Measurements from ENCODE around the gene KRTAP5-5.
"Not testable (repeated sequence)": the region's sequence is repeated elsewhere in the genome, so short reads cannot be mapped to it uniquely, and the experiment has no call there.

Gene KRTAP5-5

DNA sequence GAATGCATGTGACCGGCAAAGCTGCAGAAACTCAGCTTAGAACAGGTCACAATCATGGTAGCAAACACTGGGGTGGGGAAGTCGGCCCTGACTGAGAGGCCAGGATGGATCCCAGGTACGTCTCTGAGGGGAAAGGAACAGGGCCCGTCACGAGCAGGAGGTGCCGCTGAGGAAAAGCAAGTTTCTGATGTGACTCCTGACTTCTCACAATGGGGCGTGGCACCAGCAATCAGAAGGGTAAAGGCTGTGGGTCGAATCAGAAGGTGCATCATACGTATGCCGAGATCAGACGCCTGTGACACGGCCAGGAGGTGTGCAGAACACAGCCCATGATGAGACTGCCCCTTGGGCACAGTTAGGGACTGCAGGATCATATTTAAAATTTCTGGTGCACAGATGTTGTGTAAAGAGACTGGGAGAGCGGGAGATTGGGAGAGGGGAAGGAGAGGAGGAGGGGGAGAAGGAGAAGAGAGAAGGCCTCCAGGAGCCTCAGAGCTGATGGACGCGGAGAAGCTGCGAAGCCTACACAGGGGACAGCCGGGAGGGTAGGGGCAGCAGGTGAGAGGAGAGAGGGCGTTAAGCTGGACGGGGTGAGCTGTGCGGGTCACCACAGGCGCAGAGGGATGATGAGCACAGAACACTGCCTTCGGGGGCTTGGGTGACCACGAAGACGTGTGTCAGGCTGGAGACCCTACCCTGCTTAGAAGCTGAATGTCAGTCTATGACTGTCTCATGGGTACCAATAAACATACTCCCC lies 30.7 kb downstream of the KRTAP5-5 start:
- Histone ChIP-seq H3K9me3 (ENCODE audit: control insufficient read depth, low read length) (no peaks in the 10 kb centered on the region), H3K27ac (ENCODE audit: low read depth, low read length, severe bottlenecking) (no peak overlapping the region), H3K36me3 (ENCODE audit: control insufficient read depth, insufficient read depth, low read length) (no peaks in the 10 kb centered on the region), H3K4me3 (ENCODE audit: extremely low read depth, insufficient read depth, low read length, poor library complexity, severe bottlenecking) (no peak overlapping the region), H3K4me1 (ENCODE audit: control insufficient read depth, insufficient read depth, low read length, poor library complexity, severe bottlenecking) (no peaks in the 10 kb centered on the region)
- WGBS, 2 experiments (ENCODE audit: insufficient coverage in 2 of 2) = 85% methylated on average over 24 of the region's 24 CpGs

DNA sequence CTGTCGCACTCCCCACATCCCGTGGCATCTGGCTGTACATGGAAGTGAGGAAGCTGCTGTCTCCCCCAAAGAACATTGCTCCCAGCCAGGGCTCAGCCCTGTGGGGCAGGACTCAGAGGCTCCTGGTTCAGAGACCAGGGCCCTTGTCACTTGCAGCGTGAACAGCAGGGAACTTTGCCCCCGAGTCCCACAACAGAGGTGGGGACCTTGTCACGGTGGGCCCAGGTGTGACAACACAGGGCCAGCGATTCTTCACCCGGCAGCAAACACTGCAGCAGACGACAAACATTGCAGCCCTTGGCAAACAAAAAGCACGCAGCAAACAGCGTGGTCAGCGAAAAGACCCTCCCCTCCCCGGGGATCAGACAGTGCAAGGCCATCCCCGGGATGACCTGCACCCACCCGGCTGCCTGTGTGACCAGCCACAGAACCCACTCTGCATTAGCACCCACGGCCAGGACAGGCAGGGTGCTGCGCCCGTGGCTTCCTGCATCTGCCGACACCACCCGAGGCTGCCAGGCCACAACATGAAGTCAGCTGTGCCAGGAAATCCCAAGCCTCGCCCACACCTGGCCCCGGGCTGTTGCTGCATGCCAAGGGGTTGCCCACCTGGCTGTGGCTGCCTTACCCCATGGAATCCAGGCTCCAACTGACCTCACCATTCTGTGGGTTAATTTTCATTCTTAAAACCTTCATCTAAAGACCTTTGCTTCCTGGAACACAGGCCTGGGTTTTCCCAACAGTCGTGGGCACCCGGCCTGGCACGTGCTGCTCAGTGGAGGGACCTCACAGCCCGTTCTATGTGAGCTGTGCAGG lies 32.1 kb downstream of the KRTAP5-5 start:
- H3K4me3 ChIP-seq (ENCODE audit: extremely low read depth, insufficient read depth, low read length, poor library complexity, severe bottlenecking); H3K4me1 ChIP-seq (ENCODE audit: control insufficient read depth, insufficient read depth, low read length, poor library complexity, severe bottlenecking); H3K36me3 ChIP-seq (ENCODE audit: control insufficient read depth, insufficient read depth, low read length); H3K9me3 ChIP-seq (ENCODE audit: control insufficient read depth, low read length); H3K27ac ChIP-seq (ENCODE audit: low read depth, low read length, severe bottlenecking): not testable (repeated sequence)
- 94 to 100% methylated on average over 1 to 6 of the region's 25 CpGs for WGBS, 2 experiments (ENCODE audit: insufficient coverage in 2 of 2)

DNA sequence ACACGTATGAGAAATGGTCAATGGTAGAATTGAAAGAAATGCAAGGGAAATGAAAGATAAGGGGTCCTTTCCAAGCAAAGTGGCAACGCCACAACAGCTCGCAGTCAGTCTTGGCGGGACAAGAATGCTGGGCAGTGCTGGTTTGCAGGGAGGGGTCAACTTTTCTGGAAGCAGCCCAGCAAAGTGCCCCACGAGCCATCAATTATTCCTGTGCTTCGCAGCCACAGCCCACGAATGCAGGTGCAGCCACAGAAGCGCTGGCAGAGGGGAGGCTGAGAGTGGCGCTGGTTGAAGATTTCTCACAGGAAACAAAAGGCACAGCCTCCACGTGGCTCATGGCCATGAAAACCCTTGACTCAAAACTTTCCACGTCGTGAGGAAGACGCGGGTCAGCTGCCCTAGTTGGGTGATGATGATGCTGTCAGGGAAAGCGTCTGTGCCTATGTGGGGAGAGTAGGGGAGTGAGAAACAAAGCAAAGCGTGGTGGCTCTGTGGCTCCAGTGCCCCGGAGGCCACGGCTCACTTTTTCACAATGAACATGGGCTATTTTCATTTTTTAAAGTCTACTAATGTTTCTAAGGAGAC lies 33.2 kb downstream of the KRTAP5-5 start:
- not testable (repeated sequence) for H3K36me3 ChIP-seq (ENCODE audit: control insufficient read depth, insufficient read depth, low read length); H3K4me3 ChIP-seq (ENCODE audit: extremely low read depth, insufficient read depth, low read length, poor library complexity, severe bottlenecking); H3K9me3 ChIP-seq (ENCODE audit: control insufficient read depth, low read length); H3K4me1 ChIP-seq (ENCODE audit: control insufficient read depth, insufficient read depth, low read length, poor library complexity, severe bottlenecking); H3K27ac ChIP-seq (ENCODE audit: low read depth, low read length, severe bottlenecking)
- 0 to 67% methylated on average over 1 to 9 of the region's 18 CpGs for WGBS, 2 experiments (ENCODE audit: insufficient coverage in 2 of 2)

DNA sequence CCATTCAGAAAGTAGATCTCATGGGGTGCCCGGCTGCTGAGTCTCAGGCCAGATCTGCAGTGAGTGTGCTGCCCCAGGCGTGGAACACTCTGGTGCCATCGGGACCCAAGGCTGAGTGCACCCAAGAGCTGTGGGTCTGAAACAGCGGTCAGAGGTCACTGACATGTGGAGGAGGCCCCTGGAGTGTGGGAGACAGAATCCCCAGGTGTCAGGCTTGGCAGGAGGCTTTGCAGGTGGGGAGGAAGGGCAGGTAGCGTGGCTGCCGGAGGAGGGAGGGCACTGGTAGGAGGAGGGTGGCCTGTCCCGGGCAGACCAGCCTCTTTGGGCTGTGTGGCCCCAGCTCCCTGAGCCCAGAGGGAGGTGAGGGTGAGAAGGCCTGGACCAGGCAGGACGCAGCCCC lies 35.7 kb downstream of the KRTAP5-5 start:
- peaks cover 10% of the 10 kb centered on the region for H3K4me1 ChIP-seq (ENCODE audit: control insufficient read depth, insufficient read depth, low read length, poor library complexity, severe bottlenecking)

DNA sequence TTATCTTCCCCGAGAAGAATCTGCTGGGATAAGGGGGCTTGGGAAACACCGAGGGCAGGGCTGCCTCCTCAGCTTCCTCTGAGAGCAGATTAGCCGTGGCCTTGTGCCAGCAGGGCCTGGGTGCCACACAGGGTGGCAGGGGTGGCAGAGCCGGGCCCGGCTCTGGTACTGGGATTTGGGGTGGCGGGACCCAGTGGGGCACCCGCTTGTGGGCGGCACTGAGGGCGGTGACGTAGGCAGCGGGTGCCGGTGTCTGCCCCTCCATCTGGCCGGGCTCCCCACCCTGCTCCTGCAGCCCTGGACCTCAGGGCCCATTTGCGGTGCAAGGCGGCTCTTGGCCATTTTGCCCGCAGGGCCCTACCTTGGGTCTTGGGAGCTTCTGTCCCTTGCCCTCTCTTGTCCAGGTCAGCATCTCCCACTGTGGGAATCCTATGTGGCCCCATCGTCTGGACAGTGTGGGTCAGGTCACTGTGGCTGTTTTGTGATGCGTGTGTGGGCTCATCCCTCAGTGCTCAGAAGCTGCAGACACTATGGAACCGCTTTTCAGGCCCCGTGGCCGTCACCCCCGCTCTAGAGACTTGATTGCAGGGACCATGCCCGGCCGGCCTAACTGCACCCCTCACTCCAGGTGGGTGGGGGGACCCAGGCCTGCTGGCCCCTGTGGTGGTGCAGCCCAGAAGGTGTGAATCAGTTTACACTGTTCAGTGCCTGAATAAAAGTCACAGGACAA lies 37.7 kb downstream of the KRTAP5-5 start:
- Histone ChIP-seq H3K27ac (ENCODE audit: low read depth, low read length, severe bottlenecking) (peak overlapping the region; percentile 41), H3K4me1 (ENCODE audit: control insufficient read depth, insufficient read depth, low read length, poor library complexity, severe bottlenecking) (peaks cover 10% of the 10 kb centered on the region), H3K9me3 (ENCODE audit: control insufficient read depth, low read length) (no peaks in the 10 kb centered on the region), H3K36me3 (ENCODE audit: control insufficient read depth, insufficient read depth, low read length) (no peaks in the 10 kb centered on the region), H3K4me3 (ENCODE audit: extremely low read depth, insufficient read depth, low read length, poor library complexity, severe bottlenecking) (no peak overlapping the region)
- 89 to 92% methylated on average over 12 to 16 of the region's 24 CpGs for WGBS, 2 experiments (ENCODE audit: insufficient coverage in 2 of 2)

More for the DNA sequence above, 35.7 kb downstream of the KRTAP5-5 start:
- no peaks in the 10 kb centered on the region for H3K36me3 ChIP-seq (ENCODE audit: control insufficient read depth, insufficient read depth, low read length)
- H3K4me3 ChIP-seq (ENCODE audit: extremely low read depth, insufficient read depth, low read length, poor library complexity, severe bottlenecking) = no peak overlapping the region
- WGBS, 2 experiments (ENCODE audit: insufficient coverage in 2 of 2) = 79 to 100% methylated on average over 2 to 4 of the region's 8 CpGs
- H3K27ac ChIP-seq (ENCODE audit: low read depth, low read length, severe bottlenecking) = no peak overlapping the region
- H3K9me3 ChIP-seq (ENCODE audit: control insufficient read depth, low read length) = no peaks in the 10 kb centered on the region

DNA sequence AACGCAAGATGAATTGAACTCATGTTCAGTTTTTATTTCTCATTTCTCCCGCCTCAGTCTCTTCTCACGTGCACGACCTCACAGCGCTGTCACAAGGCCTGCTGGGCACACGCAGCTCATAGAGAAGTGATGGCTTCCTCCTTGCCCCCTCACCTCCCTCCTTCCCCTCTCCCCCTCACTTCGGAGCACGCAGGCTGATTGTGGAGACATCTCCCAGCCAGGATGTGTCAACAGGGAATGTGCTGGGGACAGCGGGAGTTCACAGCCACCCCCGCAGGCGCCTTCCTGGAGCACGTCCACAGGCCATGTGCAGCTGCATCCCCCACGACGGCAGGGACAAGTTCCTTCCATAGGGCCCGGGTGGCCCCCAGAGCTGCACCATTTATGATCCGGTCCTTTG lies 38.3 kb downstream of the KRTAP5-5 start:
- 56 to 59% methylated on average over 13 to 16 of the region's 16 CpGs for WGBS, 2 experiments (ENCODE audit: insufficient coverage in 2 of 2)
- Histone ChIP-seq H3K4me3 (ENCODE audit: extremely low read depth, insufficient read depth, low read length, poor library complexity, severe bottlenecking) (no peak overlapping the region), H3K4me1 (ENCODE audit: control insufficient read depth, insufficient read depth, low read length, poor library complexity, severe bottlenecking) (peaks cover 10% of the 10 kb centered on the region), H3K27ac (ENCODE audit: low read depth, low read length, severe bottlenecking) (peak overlapping the region; percentile 29), H3K9me3 (ENCODE audit: control insufficient read depth, low read length) (no peaks in the 10 kb centered on the region), H3K36me3 (ENCODE audit: control insufficient read depth, insufficient read depth, low read length) (no peaks in the 10 kb centered on the region)

DNA sequence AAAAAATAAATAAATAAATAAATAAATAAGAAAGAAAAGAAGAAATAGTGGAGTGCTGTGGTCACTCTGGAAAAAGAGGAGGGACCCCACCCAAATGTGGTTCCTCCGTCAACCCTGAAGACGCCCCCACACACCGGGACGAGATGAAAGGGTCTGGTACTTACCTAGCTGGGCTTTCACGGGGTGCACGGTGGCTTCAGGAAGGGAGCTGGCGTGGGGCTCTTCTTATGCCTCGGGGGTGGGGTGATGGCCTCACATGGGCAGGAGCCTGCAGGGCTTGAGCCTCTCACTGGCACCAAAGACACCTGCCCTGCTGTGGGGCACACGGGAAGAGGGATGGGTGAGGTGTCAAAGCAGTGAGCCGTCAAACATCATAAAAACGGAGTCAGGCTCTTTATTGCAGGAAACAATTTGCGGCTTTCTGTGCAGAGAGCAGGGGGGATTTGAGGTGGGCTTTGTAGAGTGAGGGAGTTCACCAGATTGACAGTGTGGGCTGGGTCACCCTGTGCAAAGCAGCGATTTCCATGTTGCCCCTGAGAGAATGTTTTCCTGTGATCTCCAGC lies 39.4 kb downstream of the KRTAP5-5 start:
- 81 to 90% methylated on average over 12 to 13 of the region's 13 CpGs for WGBS, 2 experiments (ENCODE audit: insufficient coverage in 2 of 2)
- Histone ChIP-seq H3K36me3 (ENCODE audit: control insufficient read depth, insufficient read depth, low read length) (no peaks in the 10 kb centered on the region), H3K27ac (ENCODE audit: low read depth, low read length, severe bottlenecking) (no peak overlapping the region), H3K4me1 (ENCODE audit: control insufficient read depth, insufficient read depth, low read length, poor library complexity, severe bottlenecking) (peaks cover 10% of the 10 kb centered on the region), H3K4me3 (ENCODE audit: extremely low read depth, insufficient read depth, low read length, poor library complexity, severe bottlenecking) (no peak overlapping the region), H3K9me3 (ENCODE audit: control insufficient read depth, low read length) (no peaks in the 10 kb centered on the region)

DNA sequence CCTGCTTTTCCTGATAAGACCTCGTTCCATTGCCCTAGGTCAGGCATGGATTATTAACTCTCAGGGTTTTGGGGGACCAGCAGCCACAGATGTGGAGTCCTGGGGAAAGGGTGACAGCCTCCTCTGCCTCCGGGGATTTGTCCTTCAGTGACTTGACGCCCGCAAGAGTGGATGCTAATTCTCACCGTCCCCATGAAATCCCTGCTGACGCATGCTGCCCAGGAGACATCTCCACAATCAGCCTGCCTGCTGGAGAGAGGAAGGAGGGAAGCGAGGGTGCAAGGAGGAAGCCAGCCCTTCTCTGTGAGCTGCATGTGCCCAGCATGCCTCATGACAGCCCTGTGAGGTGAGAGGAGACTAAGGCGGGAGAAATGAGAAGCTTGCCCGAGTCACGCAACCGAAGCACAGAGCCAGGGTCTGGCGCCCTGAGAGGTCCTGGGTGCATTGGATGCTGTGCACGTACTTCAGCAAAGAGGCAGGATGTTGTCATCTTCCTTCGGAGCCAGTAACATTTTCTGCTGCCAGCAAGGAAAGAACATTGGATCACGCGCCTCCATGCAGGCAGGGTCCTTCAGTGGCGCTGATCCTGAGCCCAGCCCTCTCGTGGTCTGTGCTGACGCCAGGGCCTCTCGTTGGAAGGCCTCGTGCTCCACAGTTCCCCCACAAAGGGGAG lies 40.1 kb downstream of the KRTAP5-5 start:
- Histone ChIP-seq H3K4me3 (ENCODE audit: extremely low read depth, insufficient read depth, low read length, poor library complexity, severe bottlenecking) (no peak overlapping the region), H3K4me1 (ENCODE audit: control insufficient read depth, insufficient read depth, low read length, poor library complexity, severe bottlenecking) (peaks cover 10% of the 10 kb centered on the region), H3K27ac (ENCODE audit: low read depth, low read length, severe bottlenecking) (no peak overlapping the region), H3K9me3 (ENCODE audit: control insufficient read depth, low read length) (no peaks in the 10 kb centered on the region), H3K36me3 (ENCODE audit: control insufficient read depth, insufficient read depth, low read length) (no peaks in the 10 kb centered on the region)
- WGBS, 2 experiments (ENCODE audit: insufficient coverage in 2 of 2) = 88 to 94% methylated on average over 19 to 21 of the region's 21 CpGs

DNA sequence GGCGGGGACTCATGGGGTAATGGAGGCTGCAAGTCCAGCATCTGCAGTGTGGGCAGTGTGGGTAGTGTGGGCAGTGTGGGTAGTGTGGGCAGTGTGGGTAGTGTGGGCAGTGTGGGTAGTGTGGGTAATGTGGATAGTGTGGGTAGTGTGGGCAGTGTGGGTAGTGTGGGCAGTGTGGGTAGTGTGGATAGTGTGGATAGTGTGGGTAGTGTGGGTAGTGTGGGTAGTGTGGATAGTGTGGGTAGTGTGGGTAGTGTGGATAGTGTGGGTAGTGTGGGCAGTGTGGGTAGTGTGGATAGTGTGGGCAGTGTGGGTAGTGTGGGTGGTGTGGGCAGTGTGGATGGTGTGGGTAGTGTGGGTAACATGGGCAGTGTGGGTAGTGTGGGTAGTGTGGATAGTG lies 40.9 kb downstream of the KRTAP5-5 start:
- not testable (repeated sequence) for H3K9me3 ChIP-seq (ENCODE audit: control insufficient read depth, low read length); H3K27ac ChIP-seq (ENCODE audit: low read depth, low read length, severe bottlenecking); H3K36me3 ChIP-seq (ENCODE audit: control insufficient read depth, insufficient read depth, low read length); H3K4me3 ChIP-seq (ENCODE audit: extremely low read depth, insufficient read depth, low read length, poor library complexity, severe bottlenecking)
- peaks cover 10% of the 10 kb centered on the region for H3K4me1 ChIP-seq (ENCODE audit: control insufficient read depth, insufficient read depth, low read length, poor library complexity, severe bottlenecking)
- 100% methylated on average over 1 of the region's 1 CpG; no CpG with 5 or more reads in 1 of the 2 experiments for WGBS, 2 experiments (ENCODE audit: insufficient coverage in 2 of 2)

DNA sequence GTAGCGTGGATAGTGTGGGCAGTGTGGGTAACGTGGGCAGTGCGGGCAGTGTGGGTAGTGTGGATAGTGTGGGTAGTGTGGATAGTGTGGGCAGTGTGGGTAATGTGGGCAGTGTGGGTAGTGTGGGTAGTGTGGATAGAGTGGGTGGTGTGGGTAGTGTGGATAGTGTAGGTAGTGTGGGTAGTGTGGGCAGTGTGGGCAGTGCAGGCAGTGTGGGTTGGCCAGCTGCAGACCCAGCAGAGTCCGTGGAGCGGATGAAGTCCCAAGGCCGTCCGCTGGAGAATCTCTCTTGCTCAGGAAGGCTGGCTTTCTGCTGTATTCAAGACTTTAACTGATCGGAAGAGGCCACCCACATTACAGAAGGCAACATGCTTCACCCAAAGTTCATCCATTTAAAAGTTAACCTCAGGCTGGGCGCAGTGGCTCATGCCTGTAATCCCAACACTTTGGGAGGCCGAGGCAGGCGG lies 41.4 kb downstream of the KRTAP5-5 start:
- Histone ChIP-seq H3K9me3 (ENCODE audit: control insufficient read depth, low read length) (no peaks in the 10 kb centered on the region), H3K4me1 (ENCODE audit: control insufficient read depth, insufficient read depth, low read length, poor library complexity, severe bottlenecking) (peaks cover 10% of the 10 kb centered on the region), H3K4me3 (ENCODE audit: extremely low read depth, insufficient read depth, low read length, poor library complexity, severe bottlenecking) (no peak overlapping the region), H3K27ac (ENCODE audit: low read depth, low read length, severe bottlenecking) (no peak overlapping the region), H3K36me3 (ENCODE audit: control insufficient read depth, insufficient read depth, low read length) (no peaks in the 10 kb centered on the region)
- WGBS, 2 experiments (ENCODE audit: insufficient coverage in 2 of 2) = 92 to 96% methylated on average over 8 to 9 of the region's 11 CpGs
